NB4 (cell line): Measurements from ENCODE around the gene ASNSD1.

Experiments used
- MYC ChIP-seq: IDR thresholded peaks from 2 replicates; pipeline ENCODE4 v1.6.1; 2011; ENCODE audit warnings: low read depth, low read length
- POLR2A ChIP-seq: IDR thresholded peaks from 2 replicates; pipeline ENCODE4 v1.6.1; 2011; ENCODE audit warnings: mild to moderate bottlenecking; ENCODE audit not compliant: insufficient read length; ENCODE audit errors: extremely low read depth
- TF ChIP-seq, protein P1 (sequence below): IDR thresholded peaks from one replicate; pipeline ENCODE4 v1.5.1; 2012; ENCODE audit warnings: low read depth, low read length
- TF ChIP-seq, protein P2 (sequence below): IDR thresholded peaks from 2 replicates; pipeline ENCODE4 v1.6.1; 2011; ENCODE audit warnings: low read depth, low read length

DNA sequence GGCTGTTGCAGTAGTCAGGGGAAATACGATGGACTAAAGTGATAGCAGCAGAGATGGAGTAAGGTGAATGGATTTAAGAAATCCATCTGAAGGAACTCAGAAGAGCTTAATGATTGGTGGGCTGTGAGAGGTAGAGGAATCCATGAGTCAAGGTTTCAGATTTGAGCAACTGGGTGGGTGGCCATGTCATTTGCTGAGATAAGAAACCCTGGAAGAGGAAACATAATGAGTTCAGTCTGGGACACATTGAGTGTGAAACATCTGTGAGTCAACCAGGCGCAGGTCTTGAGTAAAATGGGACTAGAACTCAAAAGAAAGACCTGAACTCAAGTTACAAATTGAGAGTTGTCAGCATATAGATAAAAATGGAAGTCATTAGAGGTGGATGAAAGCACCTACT lies 19.7 kb upstream of the ASNSD1 start:
- TF ChIP-seq, protein P1, sequence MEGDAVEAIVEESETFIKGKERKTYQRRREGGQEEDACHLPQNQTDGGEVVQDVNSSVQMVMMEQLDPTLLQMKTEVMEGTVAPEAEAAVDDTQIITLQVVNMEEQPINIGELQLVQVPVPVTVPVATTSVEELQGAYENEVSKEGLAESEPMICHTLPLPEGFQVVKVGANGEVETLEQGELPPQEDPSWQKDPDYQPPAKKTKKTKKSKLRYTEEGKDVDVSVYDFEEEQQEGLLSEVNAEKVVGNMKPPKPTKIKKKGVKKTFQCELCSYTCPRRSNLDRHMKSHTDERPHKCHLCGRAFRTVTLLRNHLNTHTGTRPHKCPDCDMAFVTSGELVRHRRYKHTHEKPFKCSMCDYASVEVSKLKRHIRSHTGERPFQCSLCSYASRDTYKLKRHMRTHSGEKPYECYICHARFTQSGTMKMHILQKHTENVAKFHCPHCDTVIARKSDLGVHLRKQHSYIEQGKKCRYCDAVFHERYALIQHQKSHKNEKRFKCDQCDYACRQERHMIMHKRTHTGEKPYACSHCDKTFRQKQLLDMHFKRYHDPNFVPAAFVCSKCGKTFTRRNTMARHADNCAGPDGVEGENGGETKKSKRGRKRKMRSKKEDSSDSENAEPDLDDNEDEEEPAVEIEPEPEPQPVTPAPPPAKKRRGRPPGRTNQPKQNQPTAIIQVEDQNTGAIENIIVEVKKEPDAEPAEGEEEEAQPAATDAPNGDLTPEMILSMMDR, result no peak
- TF ChIP-seq POLR2A (no peak), MYC (no peak)
- TF ChIP-seq, protein P2, sequence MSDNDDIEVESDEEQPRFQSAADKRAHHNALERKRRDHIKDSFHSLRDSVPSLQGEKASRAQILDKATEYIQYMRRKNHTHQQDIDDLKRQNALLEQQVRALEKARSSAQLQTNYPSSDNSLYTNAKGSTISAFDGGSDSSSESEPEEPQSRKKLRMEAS, result no peak
